GM21528 (cell line): ENCODE data around the gene NDUFA5.
"Not testable (repeated sequence)": the region's sequence is repeated elsewhere in the genome, so short reads cannot be mapped to it uniquely, and the experiment has no call there.

Experiments
- ATAC-seq: cut with Tn5 transposase; IDR thresholded peaks from one replicate; pipeline ENCODE4 v1.9.1; 2021; ENCODE audit warnings: mild to moderate bottlenecking, moderate library complexity; ENCODE audit not compliant: unreplicated experiment, low FRiP score

The NDUFA5 gene

GRCh38 chr7:123526533-123526932 is 31.1 kb downstream of the NDUFA5 start:
- not testable (repeated sequence) for ATAC-seq

- ATAC-seq, result no peak
These were observed 35.6 kb downstream of the NDUFA5 start for GRCh38 chr7:123522066-123522465.

- ATAC-seq, result no peak
These were observed 52.4 kb downstream of the NDUFA5 start for GRCh38 chr7:123505221-123505620.

- ATAC-seq, result no peak
These were observed 55.4 kb downstream of the NDUFA5 start for GRCh38 chr7:123502201-123502600.

- ATAC-seq, result no peak
These were observed 56.6 kb downstream of the NDUFA5 start for GRCh38 chr7:123500878-123501489.

- ATAC-seq, result no peak
These were observed 58.2 kb downstream of the NDUFA5 start for GRCh38 chr7:123499211-123499970.

GRCh38 chr7:123498601-123499000 is 59.0 kb downstream of the NDUFA5 start:
- ATAC-seq, result no peak

- no peak for ATAC-seq
These were observed 59.6 kb downstream of the NDUFA5 start for GRCh38 chr7:123498031-123498430.

- peak; percentile 62 for ATAC-seq
These were observed 63.3 kb downstream of the NDUFA5 start for GRCh38 chr7:123494193-123494796.

- peak; percentile 64 for ATAC-seq
These were observed 65.1 kb downstream of the NDUFA5 start for GRCh38 chr7:123492485-123492884.
